ENCODE measurements around the gene RARG.
"Not testable (repeated sequence)": the region's sequence is repeated elsewhere in the genome, so short reads cannot be mapped to it uniquely, and the experiment has no call there.

The RARG gene

DNA sequence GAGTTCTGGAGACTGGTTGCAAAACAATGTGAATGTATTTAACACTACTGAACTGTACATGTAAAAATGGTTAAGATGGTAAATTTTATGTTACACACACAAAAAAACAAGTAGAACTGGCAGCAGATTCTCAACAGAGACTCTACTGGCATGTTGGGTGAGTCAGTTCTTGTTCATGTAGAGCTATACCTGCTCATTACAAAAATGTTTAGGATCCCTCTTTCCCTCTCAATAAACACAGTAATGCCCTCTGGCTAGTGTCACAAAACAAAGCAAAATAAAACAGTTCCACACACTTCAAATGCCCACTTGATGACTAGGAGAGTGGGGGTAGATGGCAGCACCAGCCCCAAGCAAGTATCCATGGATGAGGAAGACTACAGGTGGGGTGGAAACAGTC is 65.2 kb downstream of the RARG start:
- Histone ChIP-seq H3K9ac (ENCODE audit: low read depth, low read length) (no peak overlapping the region), H3K4me3 (ENCODE audit: low read depth, low read length) (no peak overlapping the region), H3K9me3 (ENCODE audit: control insufficient read depth, insufficient read depth, low read length) (no peaks in the 10 kb centered on the region), H3K27me3 (ENCODE audit: control insufficient read depth, insufficient read depth, low read length) (peaks cover 48% of the 10 kb centered on the region), H3K36me3 (ENCODE audit: control insufficient read depth, insufficient read depth, low read length) (no peaks in the 10 kb centered on the region), H3K4me1 (ENCODE audit: control insufficient read depth, insufficient read depth, low read length) (peaks cover 5% of the 10 kb centered on the region)

DNA sequence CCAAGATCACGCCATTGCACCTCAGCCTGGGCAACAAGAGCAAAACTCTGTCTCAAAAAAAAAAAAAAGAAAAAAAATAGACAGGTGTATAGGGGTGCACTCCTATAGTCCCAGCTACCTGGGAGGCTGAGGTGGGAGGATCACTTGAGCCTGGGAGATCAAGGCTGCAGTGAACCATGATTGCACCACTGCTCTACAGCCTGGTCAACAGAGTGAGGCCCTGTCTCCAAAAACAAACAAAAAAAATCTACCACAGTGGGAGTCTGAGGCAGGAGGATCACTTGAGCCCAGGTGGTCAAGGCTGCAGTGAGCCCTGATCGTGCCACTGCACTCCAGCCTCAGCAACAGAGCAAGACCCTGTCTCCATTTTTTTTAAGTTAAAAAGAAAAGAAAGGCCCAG is 69.0 kb downstream of the RARG start:
- not testable (repeated sequence) for H3K9me3 ChIP-seq (ENCODE audit: control insufficient read depth, insufficient read depth, low read length); H3K4me3 ChIP-seq (ENCODE audit: low read depth, low read length); H3K4me1 ChIP-seq (ENCODE audit: control insufficient read depth, insufficient read depth, low read length); H3K9ac ChIP-seq (ENCODE audit: low read depth, low read length); H3K36me3 ChIP-seq (ENCODE audit: control insufficient read depth, insufficient read depth, low read length)
- H3K27me3 ChIP-seq (ENCODE audit: control insufficient read depth, insufficient read depth, low read length) = peaks cover 53% of the 10 kb centered on the region

DNA sequence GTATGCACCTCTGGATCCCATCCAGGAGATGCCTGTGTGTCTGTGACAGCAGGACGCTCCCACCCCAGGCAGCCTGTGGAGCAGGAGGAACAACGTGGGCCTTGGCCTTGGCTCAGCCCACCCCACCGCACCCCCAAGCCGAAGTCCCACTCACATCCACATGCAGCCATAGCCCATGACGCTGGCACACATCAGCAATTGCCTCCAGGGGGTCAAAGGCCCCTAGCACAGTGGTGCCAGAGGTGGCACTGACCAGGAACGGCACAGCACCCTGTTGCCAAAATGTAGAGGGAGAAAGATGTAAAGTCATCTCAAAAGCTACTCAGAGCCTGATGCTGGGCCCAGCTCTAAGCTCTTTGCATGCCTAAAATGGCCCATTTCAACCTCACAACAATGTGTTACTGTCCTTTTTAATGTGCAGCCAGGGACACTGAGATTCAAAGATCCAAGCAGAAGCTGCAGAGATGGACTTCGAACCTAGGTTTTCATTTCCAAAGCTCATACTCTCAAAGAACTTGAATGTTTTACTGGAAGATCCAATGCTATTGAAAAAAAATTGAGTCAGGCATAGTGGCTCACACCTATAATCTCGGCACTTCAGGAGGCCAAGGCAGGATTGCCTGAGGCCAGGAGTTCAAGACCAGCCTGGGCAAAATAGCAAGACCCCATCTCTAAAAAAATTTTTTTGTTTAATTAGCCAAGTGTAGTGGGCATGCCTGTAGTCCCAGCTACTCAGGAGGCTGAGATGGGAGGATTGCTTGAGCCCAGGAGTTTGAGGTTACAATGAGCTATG is 70.7 kb downstream of the RARG start:
- H3K4me1 ChIP-seq (ENCODE audit: control insufficient read depth, insufficient read depth, low read length) = no peaks in the 10 kb centered on the region
- no peaks in the 10 kb centered on the region for H3K9me3 ChIP-seq (ENCODE audit: control insufficient read depth, insufficient read depth, low read length)
- H3K4me3 ChIP-seq (ENCODE audit: low read depth, low read length) = no peak overlapping the region
- H3K9ac ChIP-seq (ENCODE audit: low read depth, low read length) = no peak overlapping the region
- H3K36me3 ChIP-seq (ENCODE audit: control insufficient read depth, insufficient read depth, low read length) = no peaks in the 10 kb centered on the region
- H3K27me3 ChIP-seq (ENCODE audit: control insufficient read depth, insufficient read depth, low read length) = peaks cover 41% of the 10 kb centered on the region

- H3K27me3 ChIP-seq (ENCODE audit: control insufficient read depth, insufficient read depth, low read length) = peaks cover 41% of the 10 kb centered on the region
- H3K9ac ChIP-seq (ENCODE audit: low read depth, low read length) = no peak overlapping the region
- H3K4me1 ChIP-seq (ENCODE audit: control insufficient read depth, insufficient read depth, low read length) = no peaks in the 10 kb centered on the region
- no peaks in the 10 kb centered on the region for H3K36me3 ChIP-seq (ENCODE audit: control insufficient read depth, insufficient read depth, low read length)
- no peaks in the 10 kb centered on the region for H3K9me3 ChIP-seq (ENCODE audit: control insufficient read depth, insufficient read depth, low read length)
- H3K4me3 ChIP-seq (ENCODE audit: low read depth, low read length) = no peak overlapping the region
Measured at GRCh38 chr12:53160673-53161072, 71.3 kb downstream of the RARG start.
